Neuronal stem cell (in vitro differentiated cells): ENCODE data around the gene ROCK2.

Source experiments
- DNase-seq: peaks from one replicate; pipeline ENCODE4 v3.0.0-alpha.2; 2013; ENCODE audit warnings: low spot score
- H2AFZ ChIP-seq: one replicate; pipeline ENCODE4 v1.6.1; 2013; ENCODE audit warnings: mild to moderate bottlenecking, low read length, inconsistent platforms
- H2AK5ac ChIP-seq: 2 replicates; pipeline ENCODE4 v1.6.1; 2013; ENCODE audit warnings: low read depth, mild to moderate bottlenecking, inconsistent platforms, low read length, moderate library complexity, mixed read lengths
- H2BK120ac ChIP-seq: 2 replicates; pipeline ENCODE4 v1.6.1; 2013; ENCODE audit warnings: low read depth, mild to moderate bottlenecking, inconsistent platforms, low read length, moderate library complexity, mixed read lengths
- H2BK12ac ChIP-seq: one replicate; pipeline ENCODE4 v1.6.1; 2013; ENCODE audit warnings: low read length, inconsistent platforms
- H2BK15ac ChIP-seq: 2 replicates; pipeline ENCODE4 v1.6.1; 2013; ENCODE audit warnings: mild to moderate bottlenecking, low read length, inconsistent platforms, mixed read lengths
- H2BK5ac ChIP-seq: one replicate; pipeline ENCODE4 v1.6.1; 2013; ENCODE audit warnings: inconsistent platforms, mild to moderate bottlenecking, low read length, moderate library complexity
- H3K14ac ChIP-seq: one replicate; pipeline ENCODE4 v1.6.1; 2013; ENCODE audit warnings: low read length, inconsistent platforms
- H3K18ac ChIP-seq: 2 replicates; pipeline ENCODE4 v1.6.1; 2013; ENCODE audit warnings: low read length, inconsistent platforms
- H3K23ac ChIP-seq: 2 replicates; pipeline ENCODE4 v1.6.1; 2013; ENCODE audit warnings: low read depth, mild to moderate bottlenecking, mixed read lengths, low read length, inconsistent platforms; ENCODE audit not compliant: poor library complexity
- H3K27ac ChIP-seq: replicated peaks from 3 replicates; pipeline ENCODE4 v1.5.1; 2013; ENCODE audit warnings: low read length, inconsistent platforms
- H3K27me3 ChIP-seq, 3 experiments: 2 replicates each; pipeline ENCODE4 v1.6.1; 2013; ENCODE audit warnings: low read length in 3 of 3, mild to moderate bottlenecking in 2 of 3, inconsistent platforms in 1 of 3, low read depth in 1 of 3, mixed read lengths in 1 of 3, moderate library complexity in 1 of 3; ENCODE audit not compliant: control insufficient read depth in 3 of 3, insufficient read depth in 3 of 3
- H3K36me3 ChIP-seq, 2 donors: replicated peaks in 1 of 2; 2 replicates each; pipeline ENCODE4 v1.6.1; 2013; ENCODE audit warnings: low read length in 2 of 2; ENCODE audit not compliant: control insufficient read depth in 2 of 2, insufficient read depth in 2 of 2
- H3K4ac ChIP-seq: 2 replicates; pipeline ENCODE4 v1.6.1; 2013; ENCODE audit warnings: inconsistent platforms, mild to moderate bottlenecking, low read length, moderate library complexity
- H3K4me1 ChIP-seq, 2 donors: 1 replicate in 1 of 2; 2 replicates in 1 of 2; pipeline ENCODE4 v1.6.1; 2013; ENCODE audit warnings: low read length in 2 of 2, low read depth in 1 of 2; ENCODE audit not compliant: control insufficient read depth in 2 of 2, insufficient read depth in 1 of 2
- H3K4me2 ChIP-seq: one replicate; pipeline ENCODE4 v1.6.1; 2013; ENCODE audit warnings: mild to moderate bottlenecking, low read length, inconsistent platforms; ENCODE audit not compliant: insufficient read depth, poor library complexity, severe bottlenecking
- H3K4me3 ChIP-seq, 2 donors: 2 replicates each; pipeline ENCODE4 v1.5.1; 2013; ENCODE audit warnings: low read length in 2 of 2, mild to moderate bottlenecking in 2 of 2, inconsistent platforms in 1 of 2, moderate library complexity in 1 of 2
- H3K79me1 ChIP-seq: one replicate; pipeline ENCODE4 v1.6.1; 2013; ENCODE audit warnings: low read depth, mild to moderate bottlenecking, inconsistent platforms, low read length, moderate library complexity
- H3K9ac ChIP-seq: one replicate; pipeline ENCODE4 v1.6.1; 2013; ENCODE audit warnings: mild to moderate bottlenecking, low read depth, low read length, inconsistent platforms; ENCODE audit not compliant: poor library complexity
- H3K9me3 ChIP-seq, 2 donors: replicated peaks in 1 of 2; 2 replicates each; pipeline versions ENCODE3 to v1.6.1; 2013; ENCODE audit warnings: low read length in 2 of 2, mild to moderate bottlenecking in 2 of 2, inconsistent platforms in 1 of 2, low read depth in 1 of 2, mixed read lengths in 1 of 2, moderate library complexity in 1 of 2; ENCODE audit not compliant: control insufficient read depth in 2 of 2, insufficient read depth in 1 of 2
- H4K8ac ChIP-seq: one replicate; pipeline ENCODE4 v1.6.1; 2013; ENCODE audit warnings: low read depth, mild to moderate bottlenecking, inconsistent platforms, low read length, moderate library complexity
- H4K91ac ChIP-seq: one replicate; pipeline ENCODE4 v1.6.1; 2013; ENCODE audit warnings: low read length, low read depth, mild to moderate bottlenecking, inconsistent platforms; ENCODE audit not compliant: poor library complexity
- WGBS, 2 donors: extraction: QIAGEN DNeasy Blood & Tissue Kit; methylation state at CpG; one replicate each; pipeline ENCODE4 v1.1.7; 2013; ENCODE audit warnings: missing lambda C conversion rate in 2 of 2, mixed read lengths in 1 of 2; ENCODE audit not compliant: insufficient read length in 2 of 2, insufficient replicate concordance in 1 of 2; ENCODE audit errors: extremely low coverage in 2 of 2; 5-methylcytosine and 5-hydroxymethylcytosine counted together

Gene ROCK2

DNA sequence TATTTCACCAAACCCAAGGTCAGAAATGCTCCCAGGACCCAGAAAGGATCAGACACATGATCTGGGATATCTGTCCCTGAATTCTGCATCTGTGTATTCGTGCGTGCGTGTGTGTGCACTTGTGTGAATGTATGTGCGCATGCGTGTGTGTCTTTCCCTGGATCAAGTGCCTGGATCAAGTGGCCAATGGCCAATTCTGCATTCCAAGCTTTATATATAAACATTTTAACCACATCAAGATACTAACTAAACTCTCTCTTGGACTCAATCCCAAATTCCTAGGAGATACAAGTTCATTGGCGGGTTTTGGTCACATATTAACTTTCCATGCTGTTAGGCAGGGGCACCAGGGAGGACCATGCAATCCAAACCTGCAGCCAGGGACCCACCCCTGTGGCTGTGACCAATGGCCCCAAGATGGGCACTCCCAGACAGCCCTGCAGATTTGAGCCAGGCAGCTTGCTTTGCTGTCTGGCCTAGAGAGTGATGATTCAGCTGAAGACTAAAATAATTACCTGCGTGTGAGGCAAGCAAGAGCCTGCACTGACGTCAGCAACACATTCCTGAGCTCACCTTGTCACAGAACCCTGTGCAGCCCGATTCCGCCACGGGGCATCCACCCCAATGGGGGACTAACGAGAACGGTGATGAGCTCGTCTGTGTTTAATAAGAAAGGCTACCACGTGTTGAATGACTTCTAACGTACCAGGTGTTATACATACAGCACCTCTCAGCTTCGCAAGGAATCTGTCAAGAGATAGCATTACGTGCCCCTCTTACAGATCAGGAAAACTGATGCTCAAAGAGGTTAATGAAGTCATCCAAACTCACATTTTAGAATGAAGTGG is 45.3 kb upstream of the ROCK2 start:
- H4K91ac ChIP-seq = no peak overlapping the region
- WGBS, 2 donors = no CpG with 5 or more reads among the region's 18 CpGs
- no peaks in the 10 kb centered on the region for H3K27me3 ChIP-seq
- H2BK12ac ChIP-seq = no peak overlapping the region
- H3K18ac ChIP-seq = no peak overlapping the region
- no peaks in the 10 kb centered on the region for H3K9me3 ChIP-seq
- no peak overlapping the region for H3K14ac ChIP-seq
- DNase-seq = no peak
- H3K36me3 ChIP-seq = no peaks in the 10 kb centered on the region
- H3K23ac ChIP-seq = no peak overlapping the region
- no peak overlapping the region for H3K27ac ChIP-seq
- no peak overlapping the region for H3K4me2 ChIP-seq
- no peak overlapping the region for H2AFZ ChIP-seq
- no peak overlapping the region for H4K8ac ChIP-seq
- no peak overlapping the region for H2BK5ac ChIP-seq
- H3K4me1 ChIP-seq = peaks cover 20 to 23% of the 10 kb centered on the region in 2 donors
- H3K79me1 ChIP-seq = no peaks in the 10 kb centered on the region
- H2BK15ac ChIP-seq = no peak overlapping the region
- no peak overlapping the region for H2AK5ac ChIP-seq
- H2BK120ac ChIP-seq = no peak overlapping the region
- H3K9ac ChIP-seq = no peak overlapping the region
- no peak overlapping the region for H3K4me3 ChIP-seq
- no peak overlapping the region for H3K4ac ChIP-seq

DNA sequence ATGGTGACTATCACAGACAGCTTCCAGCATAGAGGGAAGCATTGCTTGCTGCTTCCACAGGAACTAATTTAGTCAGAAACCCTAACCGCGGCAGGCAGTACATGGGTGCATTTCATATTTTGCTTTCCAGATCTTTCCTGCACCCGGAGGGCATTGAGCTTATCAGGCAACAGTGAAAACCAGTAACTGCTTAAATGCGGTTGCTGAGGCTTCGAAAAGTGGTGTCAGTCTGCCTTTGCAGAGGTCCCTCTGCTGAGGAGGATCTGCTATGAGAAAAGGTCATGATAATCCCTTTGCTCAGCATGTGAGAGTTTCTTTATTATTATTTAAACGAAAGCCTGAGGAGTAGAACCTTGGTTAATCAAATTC is 44.6 kb upstream of the ROCK2 start:
- no peak overlapping the region for H2AFZ ChIP-seq
- no peak overlapping the region for H4K8ac ChIP-seq
- peaks cover 20 to 23% of the 10 kb centered on the region in 2 donors for H3K4me1 ChIP-seq

GRCh38 chr2:11388262-11389051 is 44.0 kb upstream of the ROCK2 start:
- peaks cover 18 to 19% of the 10 kb centered on the region in 2 donors for H3K4me1 ChIP-seq
- no peaks in the 10 kb centered on the region for H3K9me3 ChIP-seq
- peak overlapping the region; percentile 50 for H2AK5ac ChIP-seq
- no peaks in the 10 kb centered on the region for H3K79me1 ChIP-seq
- H2BK120ac ChIP-seq = no peak overlapping the region
- peak overlapping the region; percentile 65 for H3K18ac ChIP-seq
- H3K23ac ChIP-seq = no peak overlapping the region
- H4K8ac ChIP-seq = no peak overlapping the region
- H3K4me3 ChIP-seq = no peak overlapping the region
- no peaks in the 10 kb centered on the region for H3K27me3 ChIP-seq
- H2AFZ ChIP-seq = peak overlapping the region; percentile 3
- WGBS, 2 donors = no CpG with 5 or more reads among the region's 8 CpGs
- H3K27ac ChIP-seq = no peak overlapping the region
- no peak overlapping the region for H3K4ac ChIP-seq
- no peak overlapping the region for H3K4me2 ChIP-seq
- H3K9ac ChIP-seq = no peak overlapping the region
- H2BK15ac ChIP-seq = peak overlapping the region; percentile 78
- DNase-seq = no peak
- peak overlapping the region; percentile 48 for H2BK12ac ChIP-seq
- no peaks in the 10 kb centered on the region for H3K36me3 ChIP-seq
- H4K91ac ChIP-seq = no peak overlapping the region
- H3K14ac ChIP-seq = no peak overlapping the region
- H2BK5ac ChIP-seq = no peak overlapping the region

More for the DNA sequence above, 44.6 kb upstream of the ROCK2 start:
- Histone ChIP-seq H2BK12ac (no peak overlapping the region), H2BK5ac (no peak overlapping the region), H3K18ac (no peak overlapping the region), H3K23ac (no peak overlapping the region), H2BK120ac (no peak overlapping the region), H3K4ac (no peak overlapping the region), H3K36me3 (no peaks in the 10 kb centered on the region), H3K9me3 (no peaks in the 10 kb centered on the region), H3K27ac (no peak overlapping the region), H3K27me3 (no peaks in the 10 kb centered on the region), H3K14ac (no peak overlapping the region), H2AK5ac (no peak overlapping the region), H3K9ac (no peak overlapping the region), H3K4me3 (no peak overlapping the region), H4K91ac (no peak overlapping the region), H3K4me2 (no peak overlapping the region), H3K79me1 (no peaks in the 10 kb centered on the region), H2BK15ac (no peak overlapping the region)
- no peak for DNase-seq
- no CpG with 5 or more reads among the region's 6 CpGs for WGBS, 2 donors

DNA sequence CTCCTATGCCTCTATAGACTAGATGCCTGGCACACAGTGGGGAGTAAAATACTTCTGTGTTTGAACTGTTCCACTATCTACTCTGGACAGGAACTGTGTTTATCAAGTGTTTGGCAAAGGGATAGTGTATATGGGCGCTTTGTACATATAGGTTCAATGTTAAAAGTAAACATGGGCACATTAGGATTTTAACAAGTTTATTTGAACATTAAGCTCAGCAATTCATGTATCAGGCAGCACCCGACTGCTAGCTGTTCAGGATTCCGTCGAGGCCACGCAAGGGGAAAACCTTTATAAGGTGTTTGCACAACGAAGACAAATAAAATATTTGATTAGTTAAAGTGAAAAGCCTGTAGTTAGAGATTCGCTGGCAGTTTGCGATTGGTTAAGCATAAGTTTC is 43.4 kb upstream of the ROCK2 start:
- Histone ChIP-seq H3K14ac (no peak overlapping the region), H3K4ac (no peak overlapping the region), H4K91ac (no peak overlapping the region), H2BK5ac (no peak overlapping the region), H3K9me3 (no peaks in the 10 kb centered on the region), H4K8ac (no peak overlapping the region), H3K27me3 (no peaks in the 10 kb centered on the region), H2BK15ac (no peak overlapping the region), H3K18ac (no peak overlapping the region), H2AFZ (peak overlapping the region; percentile 3), H3K4me3 (no peak overlapping the region), H2BK120ac (no peak overlapping the region), H3K36me3 (no peaks in the 10 kb centered on the region), H2BK12ac (no peak overlapping the region), H3K79me1 (no peaks in the 10 kb centered on the region), H3K23ac (no peak overlapping the region), H2AK5ac (no peak overlapping the region), H3K4me2 (no peak overlapping the region), H3K27ac (no peak overlapping the region), H3K4me1 (peaks cover 18 to 19% of the 10 kb centered on the region in 2 donors), H3K9ac (no peak overlapping the region)
- no CpG with 5 or more reads among the region's 8 CpGs for WGBS, 2 donors
- DNase-seq = no peak
